ENCODE data around the gene RPRD2. TPM values are rescaled to one million over a fixed set of nuclear protein-coding genes. Genes with fewer than 3 reads are reported as not detected.
"Not testable (repeated sequence)": the region's sequence is repeated elsewhere in the genome, so short reads cannot be mapped to it uniquely, and the experiment has no call there.

RPRD2 gene
- total and polyA plus RNA-seq, 9 of the 15 experiments (the other 6 are each of a cell fraction or from before 2014, with no cell fraction given) = 1.5 to 21.6 (median 7.7) TPM

GRCh38 chr1:150363426-150364230 lies at the start of gene RPRD2 (continued):
- no peak for TF ChIP-seq TSHZ1 (CRISPR knock-in tag; IDR thresholded peaks at IDR 0.05)
- TF ChIP-seq C11orf30 (IDR thresholded peaks at IDR 0.05; ENCODE audit: low read depth) = peak; percentile 54
- no peak for TF ChIP-seq DDX20 (tag; IDR thresholded peaks at IDR 0.05; ENCODE audit: low read depth)

- H2AFZ ChIP-seq (ENCODE audit: low read depth, low read length); H4K20me1 ChIP-seq (replicated peaks; ENCODE audit: control insufficient read depth, insufficient read depth, low read length); H3K79me2 ChIP-seq (ENCODE audit: control insufficient read depth, insufficient read depth, low read length); intact Hi-C loops (cut with micrococcal nuclease); DNase-seq (ENCODE audit: extremely low read depth in 1 of 4, low spot score in 3 of 4); H3K27ac ChIP-seq (ENCODE audit: extremely low read depth, low read depth, low read length); ATAC-seq; CTCF ChIA-PET (ENCODE audit: low intra/inter-chr PET ratio); BruUV-seq (replicated peaks); FAIRE-seq; H3K4me3 ChIP-seq; H3K4me1 ChIP-seq (replicated peaks in 1 of 2; ENCODE audit: control insufficient read depth in 2 of 2, insufficient read depth in 2 of 2, low read length in 2 of 2); H3K36me3 ChIP-seq (ENCODE audit: control insufficient read depth, insufficient read depth, low read length); H3K9me3 ChIP-seq (replicated peaks; ENCODE audit: control insufficient read depth, insufficient read depth, low read depth, low read length); H3K9ac ChIP-seq (ENCODE audit: insufficient read depth in 1 of 2, low read depth in 2 of 2, low read length in 2 of 2); H3K27me3 ChIP-seq (ENCODE audit: control insufficient read depth in 2 of 2, insufficient read depth in 2 of 2, low read length in 2 of 2); H3K4me2 ChIP-seq (ENCODE audit: insufficient read depth, low read length); H3K9me1 ChIP-seq (ENCODE audit: control insufficient read depth, insufficient read depth, low read length); in situ Hi-C loops (cut with MboI): not testable (repeated sequence)
- peak; percentile 61 for TF ChIP-seq ZNF121 (CRISPR knock-in tag; conservative IDR thresholded peaks at IDR 0.05)
- POLR2A ChIA-PET = interaction anchor here (1.0 to 1.3 kb wide), 2 partner anchors 16 to 42 kb away, joined by 3 read pairs; partner anchors contain the start of gene C1orf54
- WGBS (ENCODE audit: insufficient coverage, low coverage, missing lambda C conversion rate) = 74% methylated on average over 4 of the region's 4 CpGs
Measured at GRCh38 chr1:150314691-150315090, 49.3 kb upstream of the RPRD2 start.
